Left forelimb (tissue), 1 donor: ENCODE results near the gene KYAT1.

ENCODE experiments used
- DNase-seq: peaks from one replicate; pipeline ENCODE4 v3.0.0-alpha.2; 2018; ENCODE audit warnings: low spot score

Gene KYAT1

GRCh38 chr9:128908372-128908771, 26.6 kb upstream of the KYAT1 start:
- DNase-seq: no peak

- no peak for DNase-seq
These were observed 25.0 kb upstream of the KYAT1 start for GRCh38 chr9:128906741-128907140.

- DNase-seq: no peak
These were observed 24.2 kb upstream of the KYAT1 start for GRCh38 chr9:128905964-128906363.

GRCh38 chr9:128903871-128904620, 22.3 kb upstream of the KYAT1 start:
- DNase-seq: no peak

GRCh38 chr9:128903079-128903461, 21.3 kb upstream of the KYAT1 start:
- no peak for DNase-seq

GRCh38 chr9:128902351-128903078, 20.8 kb upstream of the KYAT1 start:
- no peak for DNase-seq

GRCh38 chr9:128901822-128902221, 20.1 kb upstream of the KYAT1 start:
- DNase-seq: no peak

GRCh38 chr9:128901379-128901778, 19.6 kb upstream of the KYAT1 start:
- DNase-seq: no peak

- DNase-seq: no peak
These were observed 18.0 kb upstream of the KYAT1 start for GRCh38 chr9:128899566-128900322.

- DNase-seq: no peak
These were observed 17.3 kb upstream of the KYAT1 start for GRCh38 chr9:128898845-128899565.

GRCh38 chr9:128898382-128898781, 16.6 kb upstream of the KYAT1 start:
- DNase-seq: no peak

GRCh38 chr9:128895556-128895955, 13.8 kb upstream of the KYAT1 start:
- DNase-seq: no peak

- no peak for DNase-seq
These were observed 13.0 kb upstream of the KYAT1 start for GRCh38 chr9:128894764-128895163.

GRCh38 chr9:128893354-128893753, 11.6 kb upstream of the KYAT1 start:
- no peak for DNase-seq

GRCh38 chr9:128892221-128892921, 10.6 kb upstream of the KYAT1 start:
- no peak for DNase-seq

GRCh38 chr9:128891321-128892220, 9.8 kb upstream of the KYAT1 start:
- DNase-seq: peak; percentile 53

GRCh38 chr9:128887914-128888350, 6.2 kb upstream of the KYAT1 start:
- no peak for DNase-seq

GRCh38 chr9:128887049-128887448, 5.3 kb upstream of the KYAT1 start:
- DNase-seq: no peak

GRCh38 chr9:128886211-128886891, 4.6 kb upstream of the KYAT1 start:
- no peak for DNase-seq

GRCh38 chr9:128885798-128886197, 4.0 kb upstream of the KYAT1 start:
- DNase-seq: no peak
